ENCODE measurements around the gene JAZF1.

Gene JAZF1

DNA sequence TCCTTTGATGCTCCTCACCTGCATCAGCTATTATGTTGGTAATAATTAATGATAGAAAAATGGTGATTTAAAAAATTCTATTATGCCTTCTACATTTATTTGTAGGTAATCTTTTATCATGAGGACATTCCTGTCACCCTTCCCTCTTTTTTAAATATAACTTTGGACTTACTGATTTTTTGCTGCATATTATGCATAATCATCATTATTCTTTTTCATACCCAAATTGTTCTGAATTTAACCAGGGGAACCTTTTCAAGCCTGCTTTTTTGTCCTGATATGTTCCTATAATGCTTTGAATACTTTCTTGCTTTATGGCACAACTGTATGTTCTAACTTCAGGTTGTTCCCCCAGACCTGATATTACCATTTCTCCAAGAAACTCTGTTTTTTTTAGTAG lies 392.2 kb downstream of the JAZF1 start:
- DNase-seq: no peak

DNA sequence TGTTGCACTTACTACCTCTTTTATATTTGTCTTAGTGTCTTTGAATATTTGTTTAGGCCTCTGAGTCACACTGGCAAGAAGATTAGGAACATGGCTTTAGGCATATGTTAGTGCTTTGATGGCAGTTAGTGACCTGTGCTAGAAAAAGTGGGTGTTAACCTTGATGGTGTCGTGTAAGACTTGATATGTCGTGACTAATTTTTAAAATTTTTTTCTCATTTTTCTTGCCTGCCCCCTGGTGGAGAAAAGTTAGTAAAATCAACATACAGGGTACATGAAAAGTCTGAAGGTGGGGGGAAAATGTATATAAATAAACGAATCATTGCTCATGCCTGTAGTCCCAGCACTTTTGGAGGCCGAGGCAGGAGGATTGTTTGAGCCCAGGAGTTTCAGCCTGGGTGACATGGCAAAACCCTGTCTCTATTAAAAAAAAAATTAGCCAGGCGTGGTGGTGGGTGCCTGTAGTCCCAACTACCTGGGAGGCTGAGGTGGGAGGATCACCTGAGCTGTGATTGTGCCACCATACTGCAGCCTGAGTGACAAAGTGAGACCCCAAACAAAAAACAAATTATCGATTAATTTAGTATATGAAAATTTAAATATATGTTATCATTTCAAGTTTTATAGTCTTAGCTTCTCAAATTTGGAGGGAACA lies 396.1 kb downstream of the JAZF1 start:
- no peak for DNase-seq

DNA sequence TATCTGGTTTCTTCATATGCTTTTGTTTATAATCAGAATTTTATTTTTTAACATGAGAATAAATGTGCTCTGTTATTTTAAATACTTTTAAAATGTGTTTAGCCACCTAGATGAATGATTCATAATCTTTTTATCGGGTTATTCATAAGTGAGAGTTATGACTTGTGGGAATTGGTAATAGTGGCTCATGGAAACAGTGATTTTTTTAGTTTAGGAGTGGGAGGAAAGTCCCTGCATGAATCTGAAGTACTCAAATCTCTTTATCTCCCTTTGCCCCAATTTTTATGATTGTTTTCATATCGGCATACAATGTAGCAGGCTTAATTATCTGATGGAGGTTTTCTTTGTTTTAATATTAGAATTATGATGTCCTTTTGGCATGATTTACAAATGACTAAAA lies 397.7 kb downstream of the JAZF1 start:
- no peak for DNase-seq

DNA sequence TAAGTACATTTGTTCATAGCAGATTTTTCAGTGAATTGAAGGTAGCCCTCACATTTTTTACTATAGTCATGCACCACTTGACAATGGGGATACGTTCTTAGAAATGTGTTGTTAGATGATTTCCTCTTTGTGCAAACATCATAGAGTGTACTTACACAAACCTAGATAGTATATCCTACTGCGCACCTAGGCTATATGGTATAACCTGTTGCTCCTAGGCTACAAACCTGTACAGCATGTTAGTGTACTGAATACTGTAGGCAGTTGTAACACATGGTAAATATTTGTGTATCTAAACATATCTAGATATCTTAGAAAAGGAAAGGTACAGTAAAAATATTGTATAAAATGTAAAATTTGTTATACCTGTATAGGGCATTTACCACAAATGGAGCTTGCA lies 399.4 kb downstream of the JAZF1 start:
- no peak for DNase-seq

Data from 8988T (cell line).